ENCODE measurements around the gene CRACR2B.

Gene CRACR2B

DNA sequence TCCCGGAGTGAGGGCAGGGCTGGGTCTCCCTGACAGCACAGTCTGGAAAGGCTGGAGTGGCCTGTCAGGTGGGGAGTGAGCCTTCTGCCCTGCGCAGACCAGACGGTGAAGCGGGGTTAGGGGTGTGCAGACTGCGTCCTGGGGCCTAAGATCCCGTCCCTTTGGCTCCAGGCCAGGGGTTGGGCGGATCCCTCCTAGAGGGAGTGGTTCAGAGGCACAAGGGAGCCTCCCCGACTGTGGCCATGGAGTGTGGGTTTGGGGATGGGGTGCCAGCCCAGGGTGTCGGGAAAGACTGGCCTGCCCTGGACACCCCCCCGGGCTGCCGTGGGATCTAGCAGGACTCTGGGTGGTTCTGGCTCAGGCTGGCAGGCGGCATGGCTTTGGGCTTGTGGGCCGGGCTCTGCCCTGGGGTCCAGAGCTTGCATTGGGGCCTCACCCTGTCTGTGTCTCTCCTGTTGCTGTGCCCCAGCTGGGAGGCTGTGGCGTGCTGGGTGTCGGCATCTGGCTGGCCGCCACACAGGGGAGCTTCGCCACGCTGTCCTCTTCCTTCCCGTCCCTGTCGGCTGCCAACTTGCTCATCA lies 34.5 kb downstream of the CRACR2B start:
- no peaks in the 10 kb centered on the region for H3K9me3 ChIP-seq (ENCODE audit: control insufficient read depth, low read length)
- no peak overlapping the region for H3K4me3 ChIP-seq (ENCODE audit: insufficient read depth, low read depth, low read length, poor library complexity, severe bottlenecking)
- no peaks in the 10 kb centered on the region for H3K36me3 ChIP-seq (ENCODE audit: control insufficient read depth, insufficient read depth, low read length)
- no peak overlapping the region for H3K27ac ChIP-seq (ENCODE audit: insufficient read depth, low read length, poor library complexity, severe bottlenecking)
- no peak for DNase-seq
- no peaks in the 10 kb centered on the region for H3K27me3 ChIP-seq (replicated peaks; ENCODE audit: control insufficient read depth, insufficient read depth, low read length, poor library complexity, severe bottlenecking)
- H3K4me1 ChIP-seq (ENCODE audit: control insufficient read depth, insufficient read depth, low read length, poor library complexity, severe bottlenecking) = no peaks in the 10 kb centered on the region

DNA sequence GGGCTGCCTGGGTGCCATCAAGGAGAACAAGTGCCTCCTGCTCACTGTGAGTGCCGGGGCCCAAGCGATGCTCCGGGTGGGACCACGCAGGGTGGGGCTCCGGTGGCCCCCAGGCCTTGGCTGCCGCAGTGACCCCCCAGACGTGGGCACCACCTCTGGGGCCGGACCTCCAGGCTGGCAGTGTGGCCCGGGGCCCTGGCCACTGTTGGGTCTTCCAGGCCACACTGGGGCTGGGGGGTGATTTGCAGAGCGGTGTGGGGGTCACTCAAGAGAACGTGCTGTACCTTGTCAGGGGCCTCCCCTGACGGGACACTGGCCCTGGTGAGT lies 34.9 kb downstream of the CRACR2B start:
- H3K4me1 ChIP-seq (ENCODE audit: control insufficient read depth, insufficient read depth, low read length, poor library complexity, severe bottlenecking) = no peaks in the 10 kb centered on the region
- H3K27me3 ChIP-seq (replicated peaks; ENCODE audit: control insufficient read depth, insufficient read depth, low read length, poor library complexity, severe bottlenecking) = no peaks in the 10 kb centered on the region
- H3K9me3 ChIP-seq (ENCODE audit: control insufficient read depth, low read length) = no peaks in the 10 kb centered on the region
- H3K27ac ChIP-seq (ENCODE audit: insufficient read depth, low read length, poor library complexity, severe bottlenecking) = no peak overlapping the region
- H3K4me3 ChIP-seq (ENCODE audit: insufficient read depth, low read depth, low read length, poor library complexity, severe bottlenecking) = no peak overlapping the region
- no peaks in the 10 kb centered on the region for H3K36me3 ChIP-seq (ENCODE audit: control insufficient read depth, insufficient read depth, low read length)
- DNase-seq = no peak

DNA sequence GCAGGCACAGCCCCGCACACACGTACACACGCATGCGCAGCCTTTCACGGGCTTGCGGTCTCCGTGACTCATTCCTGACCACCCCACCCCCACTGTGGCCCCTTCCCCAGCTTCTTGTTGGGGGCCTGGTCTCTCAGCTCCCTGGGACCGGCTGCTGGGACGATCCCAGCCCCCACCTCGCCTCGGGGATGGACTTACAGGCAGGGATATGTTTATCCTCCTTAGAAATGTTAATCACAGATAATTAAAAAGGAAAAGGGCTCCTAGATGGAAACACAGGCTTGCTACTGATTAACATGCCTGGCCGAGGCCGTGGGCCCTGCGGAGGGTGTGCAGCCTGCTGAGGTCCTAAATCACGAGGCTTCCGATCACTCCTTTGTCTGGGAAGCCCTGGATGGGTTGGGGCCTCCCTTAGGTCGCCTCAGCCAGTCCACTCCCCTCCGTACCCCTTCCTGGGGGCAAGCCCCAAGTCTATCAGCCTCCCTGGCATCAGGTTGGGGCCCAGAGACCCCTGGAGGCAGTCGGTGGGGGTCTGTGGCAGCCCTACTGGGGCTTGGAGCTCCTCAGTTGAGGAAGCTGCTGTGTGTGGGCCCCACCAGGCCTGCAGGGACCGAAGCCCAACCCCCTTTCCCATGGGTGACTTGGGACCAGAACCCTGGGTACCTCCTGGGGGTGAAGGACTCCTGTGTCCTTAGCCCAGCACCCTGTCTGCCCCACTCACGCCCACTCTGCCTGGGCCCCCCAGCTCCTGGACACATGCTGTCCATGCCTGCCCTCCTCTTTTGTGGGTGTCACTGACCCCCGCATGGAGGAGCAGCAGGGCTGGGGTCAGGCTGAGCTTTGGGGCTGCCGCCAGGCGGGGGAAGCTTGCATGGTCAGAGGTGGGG lies 35.5 kb downstream of the CRACR2B start:
- Histone ChIP-seq H3K4me1 (ENCODE audit: control insufficient read depth, insufficient read depth, low read length, poor library complexity, severe bottlenecking) (no peaks in the 10 kb centered on the region), H3K27me3 (replicated peaks; ENCODE audit: control insufficient read depth, insufficient read depth, low read length, poor library complexity, severe bottlenecking) (no peaks in the 10 kb centered on the region), H3K36me3 (ENCODE audit: control insufficient read depth, insufficient read depth, low read length) (no peaks in the 10 kb centered on the region), H3K4me3 (ENCODE audit: insufficient read depth, low read depth, low read length, poor library complexity, severe bottlenecking) (no peak overlapping the region), H3K9me3 (ENCODE audit: control insufficient read depth, low read length) (no peaks in the 10 kb centered on the region), H3K27ac (ENCODE audit: insufficient read depth, low read length, poor library complexity, severe bottlenecking) (no peak overlapping the region)
- DNase-seq = no peak

DNA sequence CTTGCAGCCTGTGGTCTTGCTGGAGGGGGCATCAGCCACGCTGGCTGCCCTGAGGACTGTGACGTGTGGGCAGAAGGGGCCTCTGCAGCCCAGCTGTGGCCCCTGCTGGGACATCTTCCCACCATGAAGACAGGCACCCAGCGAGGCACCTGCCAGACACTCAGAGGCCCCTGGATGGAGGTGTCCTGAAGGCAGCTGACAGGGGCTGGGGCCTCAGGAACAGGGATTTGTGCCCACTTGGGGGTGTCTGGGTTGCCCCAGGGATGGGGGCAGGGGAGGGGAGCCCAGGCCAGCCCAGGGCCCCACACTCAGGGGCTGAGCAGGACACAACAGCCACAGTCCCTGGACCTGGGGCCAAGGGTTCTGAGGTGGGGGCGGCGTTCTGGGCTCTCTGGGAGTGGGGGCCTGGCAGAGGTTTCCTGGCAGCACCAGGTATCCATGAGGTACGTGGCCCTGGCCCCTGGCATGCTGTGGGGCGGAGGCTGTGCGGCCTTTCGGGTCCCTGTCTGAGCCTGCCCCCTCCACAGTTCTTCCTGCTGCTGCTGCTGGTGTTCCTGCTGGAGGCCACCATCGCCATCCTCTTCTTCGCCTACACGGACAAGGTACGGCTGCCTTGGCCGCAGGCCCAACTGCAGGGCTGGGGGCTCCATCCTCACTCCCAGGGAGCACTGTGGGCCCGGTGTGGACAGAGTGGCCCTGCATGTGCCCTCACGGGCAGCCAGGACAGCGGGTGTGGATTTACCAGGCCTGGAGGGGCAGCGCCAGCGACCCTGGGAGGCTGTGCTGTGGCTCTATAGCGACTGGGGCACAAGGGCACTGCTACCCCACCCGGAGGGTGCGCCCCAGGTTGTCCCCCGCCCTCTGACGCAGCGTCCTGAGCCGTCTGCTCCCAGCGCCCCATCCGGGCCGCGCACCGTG lies 36.5 kb downstream of the CRACR2B start:
- Histone ChIP-seq H3K4me3 (ENCODE audit: insufficient read depth, low read depth, low read length, poor library complexity, severe bottlenecking) (no peak overlapping the region), H3K27me3 (replicated peaks; ENCODE audit: control insufficient read depth, insufficient read depth, low read length, poor library complexity, severe bottlenecking) (no peaks in the 10 kb centered on the region), H3K36me3 (ENCODE audit: control insufficient read depth, insufficient read depth, low read length) (no peaks in the 10 kb centered on the region), H3K27ac (ENCODE audit: insufficient read depth, low read length, poor library complexity, severe bottlenecking) (no peak overlapping the region), H3K9me3 (ENCODE audit: control insufficient read depth, low read length) (no peaks in the 10 kb centered on the region), H3K4me1 (ENCODE audit: control insufficient read depth, insufficient read depth, low read length, poor library complexity, severe bottlenecking) (no peaks in the 10 kb centered on the region)
- no peak for DNase-seq

DNA sequence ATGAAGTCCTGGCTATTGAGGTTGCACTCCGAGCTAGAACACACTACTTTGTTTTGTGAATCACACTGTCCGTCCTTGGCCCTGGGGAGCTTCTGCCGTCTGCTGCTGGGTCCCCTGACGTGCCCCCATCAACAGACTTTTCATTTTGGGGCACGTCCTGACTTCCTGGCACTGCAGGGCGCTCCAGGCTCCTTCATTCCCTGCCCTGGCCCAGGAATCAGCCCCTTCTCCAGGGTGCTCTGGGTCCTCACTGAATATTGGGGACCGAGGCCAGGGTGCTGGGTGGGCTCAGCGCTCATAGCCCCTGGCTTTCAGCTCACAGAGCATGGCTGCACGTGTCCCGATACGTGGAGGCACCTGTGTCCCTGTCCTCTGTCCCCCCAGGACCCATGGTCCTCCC lies 37.2 kb downstream of the CRACR2B start:
- no peaks in the 10 kb centered on the region for H3K9me3 ChIP-seq (ENCODE audit: control insufficient read depth, low read length)
- no peak overlapping the region for H3K4me3 ChIP-seq (ENCODE audit: insufficient read depth, low read depth, low read length, poor library complexity, severe bottlenecking)
- H3K27me3 ChIP-seq (replicated peaks; ENCODE audit: control insufficient read depth, insufficient read depth, low read length, poor library complexity, severe bottlenecking) = no peaks in the 10 kb centered on the region
- no peak for DNase-seq
- H3K27ac ChIP-seq (ENCODE audit: insufficient read depth, low read length, poor library complexity, severe bottlenecking) = no peak overlapping the region
- H3K36me3 ChIP-seq (ENCODE audit: control insufficient read depth, insufficient read depth, low read length) = no peaks in the 10 kb centered on the region
- H3K4me1 ChIP-seq (ENCODE audit: control insufficient read depth, insufficient read depth, low read length, poor library complexity, severe bottlenecking) = no peaks in the 10 kb centered on the region

DNA sequence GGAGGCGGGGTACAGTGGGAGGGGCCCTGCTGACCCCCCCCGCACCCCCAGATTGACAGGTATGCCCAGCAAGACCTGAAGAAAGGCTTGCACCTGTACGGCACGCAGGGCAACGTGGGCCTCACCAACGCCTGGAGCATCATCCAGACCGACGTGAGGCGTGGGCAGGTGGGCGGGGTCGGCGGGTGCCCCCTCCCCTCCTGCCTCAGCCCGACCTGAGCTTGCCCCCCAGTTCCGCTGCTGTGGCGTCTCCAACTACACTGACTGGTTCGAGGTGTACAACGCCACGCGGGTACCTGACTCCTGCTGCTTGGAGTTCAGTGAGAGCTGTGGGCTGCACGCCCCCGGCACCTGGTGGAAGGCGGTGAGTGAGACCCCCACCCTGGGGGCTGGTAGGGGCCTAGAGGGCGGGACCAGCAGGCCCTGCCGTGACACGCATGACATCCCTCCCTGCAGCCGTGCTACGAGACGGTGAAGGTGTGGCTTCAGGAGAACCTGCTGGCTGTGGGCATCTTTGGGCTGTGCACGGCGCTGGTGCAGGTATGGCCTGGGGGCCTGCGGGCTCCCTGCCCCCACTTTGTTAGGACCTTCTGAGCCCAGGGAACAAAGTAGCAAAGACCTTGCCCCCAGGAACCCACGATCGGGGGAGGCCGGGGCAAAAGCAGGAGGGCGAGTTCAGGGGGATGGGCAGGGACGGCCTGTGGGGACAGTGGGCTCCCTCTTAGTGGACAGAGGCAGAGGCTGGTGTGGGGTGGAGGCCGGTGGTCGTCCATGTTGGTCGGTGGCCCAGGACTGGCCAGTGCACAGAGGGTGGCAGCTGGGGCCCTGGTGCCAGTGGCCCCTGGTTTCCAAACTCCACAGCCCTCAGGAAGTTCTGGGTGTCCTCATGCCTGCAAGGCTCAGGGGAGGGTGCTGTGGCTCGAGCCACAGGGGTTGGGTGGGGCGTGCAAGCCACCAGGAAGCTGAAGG lies 38.0 kb downstream of the CRACR2B start:
- no peaks in the 10 kb centered on the region for H3K36me3 ChIP-seq (ENCODE audit: control insufficient read depth, insufficient read depth, low read length)
- no peaks in the 10 kb centered on the region for H3K9me3 ChIP-seq (ENCODE audit: control insufficient read depth, low read length)
- H3K4me1 ChIP-seq (ENCODE audit: control insufficient read depth, insufficient read depth, low read length, poor library complexity, severe bottlenecking) = no peaks in the 10 kb centered on the region
- H3K4me3 ChIP-seq (ENCODE audit: insufficient read depth, low read depth, low read length, poor library complexity, severe bottlenecking) = no peak overlapping the region
- H3K27ac ChIP-seq (ENCODE audit: insufficient read depth, low read length, poor library complexity, severe bottlenecking) = no peak overlapping the region
- no peak for DNase-seq
- H3K27me3 ChIP-seq (replicated peaks; ENCODE audit: control insufficient read depth, insufficient read depth, low read length, poor library complexity, severe bottlenecking) = no peaks in the 10 kb centered on the region

DNA sequence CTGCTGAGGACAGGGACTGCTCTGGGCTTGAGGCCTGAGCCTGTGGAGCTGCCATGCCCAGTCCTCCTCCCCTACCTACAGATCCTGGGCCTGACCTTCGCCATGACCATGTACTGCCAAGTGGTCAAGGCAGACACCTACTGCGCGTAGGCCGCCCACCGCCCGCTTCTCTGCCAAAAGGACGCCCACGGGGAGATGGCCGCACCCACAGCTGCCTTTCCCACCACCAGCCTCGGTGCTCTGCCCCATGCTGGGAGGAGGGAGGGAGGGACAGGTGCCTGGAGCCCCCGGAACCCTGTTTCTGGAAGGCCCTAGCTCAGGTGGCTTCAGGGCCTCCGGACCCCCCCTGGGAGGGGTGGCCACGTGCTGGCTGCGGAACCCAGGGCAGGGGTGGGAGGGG lies 38.8 kb downstream of the CRACR2B start:
- Histone ChIP-seq H3K4me1 (ENCODE audit: control insufficient read depth, insufficient read depth, low read length, poor library complexity, severe bottlenecking) (no peaks in the 10 kb centered on the region), H3K27me3 (replicated peaks; ENCODE audit: control insufficient read depth, insufficient read depth, low read length, poor library complexity, severe bottlenecking) (no peaks in the 10 kb centered on the region), H3K4me3 (ENCODE audit: insufficient read depth, low read depth, low read length, poor library complexity, severe bottlenecking) (no peak overlapping the region), H3K36me3 (ENCODE audit: control insufficient read depth, insufficient read depth, low read length) (no peaks in the 10 kb centered on the region), H3K27ac (ENCODE audit: insufficient read depth, low read length, poor library complexity, severe bottlenecking) (no peak overlapping the region), H3K9me3 (ENCODE audit: control insufficient read depth, low read length) (no peaks in the 10 kb centered on the region)
- no peak for DNase-seq

DNA sequence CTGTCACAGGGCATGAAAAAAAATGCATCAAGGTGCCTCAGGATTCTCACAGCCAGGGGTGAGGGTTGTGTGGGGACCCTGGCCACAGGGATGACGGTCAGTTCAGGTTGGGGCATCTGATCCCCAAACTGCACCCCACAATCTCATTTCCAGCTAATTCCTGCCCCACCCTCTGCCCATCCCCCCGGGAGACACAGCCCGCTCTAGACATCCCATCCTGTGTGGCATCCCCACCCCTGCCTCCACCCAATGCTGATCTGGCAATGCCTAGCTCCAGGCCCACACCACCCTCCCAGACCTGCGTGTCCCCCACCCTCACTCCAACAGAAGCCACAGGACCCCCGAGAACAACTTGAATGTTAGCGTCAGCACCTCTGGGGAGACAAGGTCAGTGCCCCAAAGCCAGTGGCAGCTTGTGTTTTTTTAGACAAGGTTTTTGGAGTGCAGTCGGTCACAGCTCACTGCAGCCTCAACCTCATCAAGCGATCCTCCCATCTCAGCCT lies 40.2 kb downstream of the CRACR2B start:
- no peaks in the 10 kb centered on the region for H3K36me3 ChIP-seq (ENCODE audit: control insufficient read depth, insufficient read depth, low read length)
- DNase-seq = no peak
- H3K4me3 ChIP-seq (ENCODE audit: insufficient read depth, low read depth, low read length, poor library complexity, severe bottlenecking) = no peak overlapping the region
- H3K4me1 ChIP-seq (ENCODE audit: control insufficient read depth, insufficient read depth, low read length, poor library complexity, severe bottlenecking) = no peaks in the 10 kb centered on the region
- H3K9me3 ChIP-seq (ENCODE audit: control insufficient read depth, low read length) = no peaks in the 10 kb centered on the region
- H3K27me3 ChIP-seq (replicated peaks; ENCODE audit: control insufficient read depth, insufficient read depth, low read length, poor library complexity, severe bottlenecking) = no peaks in the 10 kb centered on the region
- H3K27ac ChIP-seq (ENCODE audit: insufficient read depth, low read length, poor library complexity, severe bottlenecking) = no peak overlapping the region

DNA sequence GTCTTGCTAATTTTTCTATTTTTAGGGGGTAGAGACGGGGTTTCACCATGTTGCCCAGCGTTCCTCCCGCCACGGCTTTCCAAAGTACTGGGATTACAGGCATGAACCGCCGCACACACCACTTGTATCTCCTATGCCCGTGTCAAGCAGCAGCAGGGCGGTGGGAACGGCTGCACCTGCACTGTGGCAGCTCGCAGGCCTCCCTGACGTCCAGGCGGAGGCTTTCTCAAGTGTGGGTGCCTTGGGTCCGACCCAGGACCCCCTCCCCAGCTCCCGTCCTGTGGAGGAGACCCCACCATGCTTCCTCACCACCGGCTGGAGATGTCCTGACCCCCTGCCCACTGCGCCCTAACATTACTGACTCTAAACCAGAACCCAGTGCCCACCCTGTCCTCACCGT lies 40.7 kb downstream of the CRACR2B start:
- H3K4me3 ChIP-seq (ENCODE audit: insufficient read depth, low read depth, low read length, poor library complexity, severe bottlenecking) = no peak overlapping the region

More for the DNA sequence above, 40.7 kb downstream of the CRACR2B start:
- Histone ChIP-seq H3K27ac (ENCODE audit: insufficient read depth, low read length, poor library complexity, severe bottlenecking) (no peak overlapping the region), H3K36me3 (ENCODE audit: control insufficient read depth, insufficient read depth, low read length) (no peaks in the 10 kb centered on the region), H3K27me3 (replicated peaks; ENCODE audit: control insufficient read depth, insufficient read depth, low read length, poor library complexity, severe bottlenecking) (no peaks in the 10 kb centered on the region), H3K9me3 (ENCODE audit: control insufficient read depth, low read length) (no peaks in the 10 kb centered on the region), H3K4me1 (ENCODE audit: control insufficient read depth, insufficient read depth, low read length, poor library complexity, severe bottlenecking) (no peaks in the 10 kb centered on the region)
- no peak for DNase-seq
